ENCODE measurements around the gene MTRR. TPM values are rescaled to one million over a fixed set of nuclear protein-coding genes. Genes with fewer than 3 reads are reported as not detected.

The MTRR gene
- total and polyA plus RNA-seq, 9 of the 15 experiments (the other 6 are each of a cell fraction or from before 2014, with no cell fraction given), result 39.3 to 84.6 (median 66.2) TPM

DNA sequence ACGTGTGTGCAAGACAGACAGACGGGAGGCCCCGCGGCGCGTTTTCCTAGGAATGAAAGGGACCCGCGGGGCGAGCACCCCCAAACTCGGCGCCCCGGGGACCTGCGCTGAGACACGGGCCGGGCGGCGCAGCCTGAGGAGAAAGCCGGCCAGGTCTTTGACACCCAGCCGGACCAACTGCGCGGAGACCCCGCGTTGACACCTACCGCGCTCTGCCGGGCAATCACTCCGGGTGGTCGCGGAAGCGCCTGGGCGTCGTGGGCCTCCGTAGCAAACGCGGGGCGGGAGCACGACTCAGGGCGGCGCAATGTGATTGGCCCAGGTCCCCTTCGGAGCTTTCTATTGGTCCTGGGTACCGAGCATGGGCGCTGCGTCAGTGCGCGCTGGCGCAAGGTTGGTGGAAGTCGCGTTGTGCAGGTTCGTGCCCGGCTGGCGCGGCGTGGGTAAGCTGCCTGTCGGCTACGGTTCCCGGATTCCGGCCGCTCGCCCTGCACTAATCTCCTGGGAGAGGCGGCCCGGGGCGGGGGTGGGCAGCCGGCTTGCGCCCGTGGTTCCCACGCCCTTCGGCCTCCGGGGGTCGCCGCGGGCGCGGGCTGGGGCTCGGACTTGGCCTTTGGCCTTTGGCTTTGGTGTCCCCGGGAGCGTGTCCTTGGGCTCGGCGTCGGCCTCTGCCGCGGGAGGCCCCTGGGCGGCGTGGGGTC is at the start of gene MTRR, which contains the start of gene FASTKD3 (continued):
- TF ChIP-seq NEUROD1 (IDR thresholded peaks at IDR 0.05; ENCODE audit: borderline replicate concordance, low read depth, low read length, partially characterized antibody), result peak; percentile 96
- peak; percentile 79; the same call in 1 of the 2 replicates for TF ChIP-seq NR3C1 (CRISPR knock-in tag; IDR thresholded peaks at IDR 0.05)
- TF ChIP-seq ZNF830 (CRISPR knock-in tag; IDR thresholded peaks at IDR 0.05), result no peak
- TF ChIP-seq SIX5 (IDR thresholded peaks at IDR 0.05; ENCODE audit: borderline replicate concordance in 1 of 2, insufficient read depth in 1 of 2, low read depth in 1 of 2, low read length in 2 of 2), result no peak
- no peak for TF ChIP-seq NFE2L1 (tag; IDR thresholded peaks at IDR 0.05; ENCODE audit: borderline replicate concordance, low read depth)
- 0 out of 2 replicates have a peak, but pooled peaks have one; percentile 59 for TF ChIP-seq ATF2 (CRISPR knock-in tag; IDR thresholded peaks at IDR 0.05)
- TF ChIP-seq RB1 (IDR thresholded peaks at IDR 0.05; ENCODE audit: low read depth), result peak; percentile 57
- TF ChIP-seq POLR2A (conservative IDR thresholded peaks at IDR 0.05), result peak; percentile 88
- TF ChIP-seq SAFB2 (IDR thresholded peaks at IDR 0.05; ENCODE audit: borderline replicate concordance, low read depth, low read length, severe bottlenecking), result no peak
- TF ChIP-seq RBM25 (IDR thresholded peaks at IDR 0.05; ENCODE audit: low read depth, low read length, severe bottlenecking), result peak; percentile 99
- TF ChIP-seq CBFB (CRISPR knock-in tag; IDR thresholded peaks at IDR 0.05), result no peak
- TF ChIP-seq HMG20B (CRISPR knock-in tag; IDR thresholded peaks at IDR 0.05), result no peak
- TF ChIP-seq JUND (IDR thresholded peaks at IDR 0.05; ENCODE audit: borderline replicate concordance, low read depth, low read length), result peak; percentile 43; the same call in 1 of the 2 replicates
- TF ChIP-seq JUND (tag; IDR thresholded peaks at IDR 0.05; ENCODE audit: borderline replicate concordance, low read depth, low read length), result no peak; the same call in 2 of the 3 replicates
- TF ChIP-seq ZNF354B (CRISPR knock-in tag; IDR thresholded peaks at IDR 0.05), result no peak
- no peak for TF ChIP-seq ZC3H8 (IDR thresholded peaks at IDR 0.05)
- 0 out of 2 replicates have a peak, but pooled peaks have one; percentile 14 for TF ChIP-seq ZBTB33 (CRISPR knock-in tag; IDR thresholded peaks at IDR 0.05)
- TF ChIP-seq CREB1 (IDR thresholded peaks at IDR 0.05), result peak; percentile 87
- TF ChIP-seq CREB1 (CRISPR knock-in tag; IDR thresholded peaks at IDR 0.05), result peak; percentile 85
- TF ChIP-seq RBM34 (IDR thresholded peaks at IDR 0.05; ENCODE audit: borderline replicate concordance, insufficient read depth, low read length), result no peak
- no peak for TF ChIP-seq ZNF511 (CRISPR knock-in tag; IDR thresholded peaks at IDR 0.05)
- TF ChIP-seq ZNF384 (IDR thresholded peaks at IDR 0.05; ENCODE audit: low read depth, low read length), result no peak
- peak; percentile 67; the same call in 1 of the 2 replicates for TF ChIP-seq ATF7 (IDR thresholded peaks at IDR 0.05)
- TF ChIP-seq TEAD1 (CRISPR knock-in tag; IDR thresholded peaks at IDR 0.05), result no peak
- peak; percentile 76 for TF ChIP-seq CTBP1 (IDR thresholded peaks at IDR 0.05; ENCODE audit: borderline replicate concordance)

All from K562 (cell line).